Activated CD4-positive, alpha-beta T cell treated with anti-CD3 and anti-CD28 coated beads for 1 hour (primary cell): ENCODE data around the gene GRK5.

Source experiments
- DNase-seq: peaks from one replicate; pipeline ENCODE4 v3.0.0-alpha.2; 2020

Gene GRK5

GRCh38 chr10:119391440-119392251 lies 184.3 kb downstream of the GRK5 start:
- no peak for DNase-seq

- DNase-seq: no peak
These were observed 185.6 kb downstream of the GRK5 start for GRCh38 chr10:119393019-119393418.

- DNase-seq: no peak
These were observed 186.1 kb downstream of the GRK5 start for GRCh38 chr10:119393421-119393820.

- no peak for DNase-seq
These were observed 186.5 kb downstream of the GRK5 start for GRCh38 chr10:119393845-119394244.

- DNase-seq: no peak
These were observed 187.4 kb downstream of the GRK5 start for GRCh38 chr10:119394657-119395279.

- DNase-seq: no peak
These were observed 188.1 kb downstream of the GRK5 start for GRCh38 chr10:119395280-119396007.

- DNase-seq: no peak
These were observed 188.8 kb downstream of the GRK5 start for GRCh38 chr10:119396008-119396708.

GRCh38 chr10:119396709-119397071 lies 189.3 kb downstream of the GRK5 start:
- DNase-seq: no peak

GRCh38 chr10:119397416-119397815 lies 190.0 kb downstream of the GRK5 start:
- no peak for DNase-seq

GRCh38 chr10:119398996-119399395 lies 191.6 kb downstream of the GRK5 start:
- no peak for DNase-seq

GRCh38 chr10:119399466-119399865 lies 192.1 kb downstream of the GRK5 start:
- no peak for DNase-seq

- DNase-seq: no peak
These were observed 194.5 kb downstream of the GRK5 start for GRCh38 chr10:119401671-119402395.

- DNase-seq: no peak
These were observed 196.6 kb downstream of the GRK5 start for GRCh38 chr10:119403921-119404320.

GRCh38 chr10:119404719-119405519 lies 197.5 kb downstream of the GRK5 start:
- no peak for DNase-seq

- DNase-seq: no peak
These were observed 198.1 kb downstream of the GRK5 start for GRCh38 chr10:119405520-119405807.

- no peak for DNase-seq
These were observed 198.8 kb downstream of the GRK5 start for GRCh38 chr10:119406137-119406536.

- no peak for DNase-seq
These were observed 199.4 kb downstream of the GRK5 start for GRCh38 chr10:119406601-119407253.

- no peak for DNase-seq
These were observed 199.9 kb downstream of the GRK5 start for GRCh38 chr10:119407254-119407777.

- DNase-seq: no peak
These were observed 200.7 kb downstream of the GRK5 start for GRCh38 chr10:119408072-119408471.

- DNase-seq: no peak
These were observed 201.6 kb downstream of the GRK5 start for GRCh38 chr10:119408969-119409371.

- DNase-seq: no peak
These were observed 202.0 kb downstream of the GRK5 start for GRCh38 chr10:119409385-119409784.
